Neural cell (in vitro differentiated cells): ENCODE measurements around the gene PROZ. TPM values are rescaled to one million over a fixed set of nuclear protein-coding genes. Genes with fewer than 3 reads are reported as not detected.

Source experiments
- H2AFZ ChIP-seq: fragments of 200-600, 300-800 bp; sonication (generic), shearing (Covaris generic); 2 replicates; pipeline ENCODE4 v1.6.0; 2014; ENCODE audit warnings: low read depth, mild to moderate bottlenecking, antibody characterized with exemption, low read length, moderate library complexity
- H3F3A ChIP-seq: fragments of 200-600 bp; shearing (Covaris generic); 2 replicates; pipeline ENCODE4 v1.6.1; 2016; ENCODE audit warnings: mild to moderate bottlenecking, moderate library complexity, mixed read lengths, antibody characterized with exemption, low read length; ENCODE audit not compliant: insufficient read depth, poor library complexity, severe bottlenecking
- H3K27ac ChIP-seq: fragments of 200-600, 300-800 bp; sonication (generic), shearing (Covaris generic); 2 replicates; pipeline ENCODE4 v1.5.1; 2014; ENCODE audit warnings: mild to moderate bottlenecking, low read length, moderate library complexity
- H3K27me3 ChIP-seq: fragments of 300-800, 200-600 bp; sonication (generic), shearing (Covaris generic); 2 replicates; pipeline ENCODE4 v1.6.0; 2014; ENCODE audit warnings: mild to moderate bottlenecking, low read depth, low read length, moderate library complexity; ENCODE audit not compliant: insufficient read depth
- H3K36me3 ChIP-seq: fragments of 300-800, 200-600 bp; sonication (generic), shearing (Covaris generic); 2 replicates; pipeline ENCODE4 v1.5.1; 2014; ENCODE audit warnings: mild to moderate bottlenecking, antibody characterized with exemption, low read length, moderate library complexity; ENCODE audit not compliant: insufficient read depth
- H3K4me2 ChIP-seq: fragments of 300-800, 200-600 bp; sonication (generic), shearing (Covaris generic); 2 replicates; pipeline ENCODE4 v1.6.0; 2014; ENCODE audit warnings: mild to moderate bottlenecking, low read length
- H3K4me3 ChIP-seq: fragments of 300-800, 200-600 bp; sonication (generic), shearing (Covaris generic); 2 replicates; pipeline ENCODE4 v1.5.1; 2014; ENCODE audit warnings: mild to moderate bottlenecking, low read length, moderate library complexity
- H3K79me2 ChIP-seq: fragments of 200-600 bp; shearing (Covaris generic); replicated peaks from 2 replicates; pipeline ENCODE4 v1.6.0; 2014; ENCODE audit warnings: mild to moderate bottlenecking, low read length, moderate library complexity; ENCODE audit not compliant: insufficient read depth
- H3K9ac ChIP-seq: fragments of 300-800, 200-600 bp; sonication (generic), shearing (Covaris generic); 2 replicates; pipeline ENCODE4 v1.6.1; 2016; ENCODE audit warnings: mild to moderate bottlenecking, low read length, mixed read lengths
- H3K9me2 ChIP-seq: fragments of 200-600 bp; shearing (Covaris generic); 2 replicates; pipeline ENCODE4 v1.6.1; 2016; ENCODE audit warnings: mild to moderate bottlenecking, low read length, mixed read lengths; ENCODE audit not compliant: insufficient read depth
- H3K9me3 ChIP-seq: fragments of 200-600, 300-800 bp; sonication (generic), shearing (Covaris generic); 2 replicates; pipeline ENCODE4 v1.6.1; 2016; ENCODE audit warnings: mild to moderate bottlenecking, mixed run types, low read length, moderate library complexity, mixed read lengths
- H4K20me1 ChIP-seq: fragments of 200-600 bp; shearing (Covaris generic); 2 replicates; pipeline ENCODE4 v1.6.1; 2016; ENCODE audit warnings: mild to moderate bottlenecking, mixed run types; ENCODE audit not compliant: insufficient read depth
- CTCF ChIP-seq: fragments of 450-650 bp; IDR thresholded peaks from 2 replicates; pipeline ENCODE4 v1.5.1; 2014; ENCODE audit warnings: antibody characterized with exemption, mild to moderate bottlenecking, moderate library complexity; ENCODE audit not compliant: poor library complexity, severe bottlenecking
- EP300 ChIP-seq: fragments of 450-650 bp; conservative IDR thresholded peaks from 2 replicates; pipeline ENCODE4 v1.6.1; 2014; ENCODE audit warnings: antibody characterized with exemption, mild to moderate bottlenecking, moderate library complexity; ENCODE audit not compliant: poor library complexity, severe bottlenecking
- EZH2 ChIP-seq: fragments of 200-600, 300-800 bp; shearing (Covaris generic), sonication (generic); IDR thresholded peaks from 2 replicates; pipeline ENCODE4 v1.6.1; 2014; ENCODE audit warnings: antibody characterized with exemption, low read length, borderline replicate concordance, mild to moderate bottlenecking; ENCODE audit not compliant: insufficient read depth, poor library complexity, severe bottlenecking
- MXI1 ChIP-seq: fragments of 450-650 bp; conservative IDR thresholded peaks from 2 replicates; pipeline ENCODE4 v1.6.1; 2014; ENCODE audit warnings: antibody characterized with exemption, mild to moderate bottlenecking; ENCODE audit not compliant: poor library complexity, severe bottlenecking
- POLR2AphosphoS5 ChIP-seq: IDR thresholded peaks from 2 replicates; pipeline ENCODE4 v1.6.1; 2012
- RAD21 ChIP-seq: fragments of 450-650 bp; conservative IDR thresholded peaks from 2 replicates; pipeline ENCODE4 v1.6.1; 2014; ENCODE audit warnings: antibody characterized with exemption, mild to moderate bottlenecking, moderate library complexity
- REST ChIP-seq: IDR thresholded peaks from 2 replicates; pipeline ENCODE4 v1.6.1; 2012; ENCODE audit warnings: borderline replicate concordance
- SMC3 ChIP-seq: fragments of 450-650 bp; conservative IDR thresholded peaks from 2 replicates; pipeline ENCODE4 v1.6.1; 2014; ENCODE audit warnings: antibody characterized with exemption, mild to moderate bottlenecking, moderate library complexity; ENCODE audit not compliant: poor library complexity
- TAF1 ChIP-seq: IDR thresholded peaks from 2 replicates; pipeline ENCODE4 v1.6.1; 2012; ENCODE audit warnings: low read depth
- polyA plus RNA-seq: library from polyadenylated mRNA; depleted of rRNA; stranded (reverse); fragments of >200 nt; gene quantifications from 2 replicates; pipeline ENCODE4 v1.2.3, GENCODE V29; 2014

PROZ gene
- polyA plus RNA-seq, 1 donor from 2014 or later, result not detected

GRCh38 chr13:113186061-113186900 is 27.8 kb downstream of the PROZ start:
- Histone ChIP-seq H2AFZ (no peak overlapping the region), H3K9me2 (no peaks in the 10 kb centered on the region), H3K79me2 (no peaks in the 10 kb centered on the region), H3K27me3 (no peaks in the 10 kb centered on the region), H3K9ac (no peak overlapping the region), H3K9me3 (no peaks in the 10 kb centered on the region), H3K36me3 (peaks cover 14% of the 10 kb centered on the region), H3K4me2 (no peak overlapping the region), H3K27ac (no peak overlapping the region), H4K20me1 (no peaks in the 10 kb centered on the region), H3K4me3 (no peak overlapping the region), H3F3A (no peaks in the 10 kb centered on the region)
- no peak for TF ChIP-seq RAD21
- no peak for TF ChIP-seq REST
- no peak for TF ChIP-seq MXI1
- no peak for TF ChIP-seq CTCF
- no peak for TF ChIP-seq POLR2AphosphoS5
- TF ChIP-seq TAF1, result no peak
- TF ChIP-seq SMC3, result no peak
- no peak for TF ChIP-seq EP300
- TF ChIP-seq EZH2, result no peak

- Histone ChIP-seq H3K4me2 (no peak overlapping the region), H3K36me3 (peaks cover 14% of the 10 kb centered on the region), H3K9me3 (no peaks in the 10 kb centered on the region), H4K20me1 (no peaks in the 10 kb centered on the region), H3F3A (no peaks in the 10 kb centered on the region), H3K9me2 (no peaks in the 10 kb centered on the region), H3K9ac (no peak overlapping the region), H3K79me2 (no peaks in the 10 kb centered on the region), H2AFZ (no peak overlapping the region), H3K4me3 (no peak overlapping the region), H3K27ac (no peak overlapping the region), H3K27me3 (no peaks in the 10 kb centered on the region)
- no peak for TF ChIP-seq RAD21
- no peak for TF ChIP-seq POLR2AphosphoS5
- no peak for TF ChIP-seq CTCF
- no peak for TF ChIP-seq EP300
- no peak for TF ChIP-seq REST
- no peak for TF ChIP-seq TAF1
These were observed 28.8 kb downstream of the PROZ start for GRCh38 chr13:113187263-113187669.
